GM12878 (cell line): Measurements from ENCODE around the gene MROH7. TPM values are rescaled to one million over a fixed set of nuclear protein-coding genes. Genes with fewer than 3 reads are reported as not detected.

Source experiments
- ATAC-seq: fragments of 200-7000 bp; cut with Tn5 transposase; 3 replicates; pipeline ENCODE4 v1.9.1; 2020; ENCODE audit warnings: mild to moderate bottlenecking, moderate library complexity
- BruUV-seq: library from RNA; stranded (reverse); fragments of 400-500 nt; replicated peaks from 2 replicates; lab custom pipeline; 2021; lab: Mats Ljungman, UMichigan
- CTCF ChIA-PET: fragments of 300-600 bp; sonication (Branson Sonifier 250); formaldehyde crosslinking; extraction: SDS; loops from one replicate; lab custom pipeline; 2021; ENCODE audit warnings: inconsistent platforms; lab: Yijun Ruan, JAX
- POLR2A ChIA-PET: fragments of 350-600 bp; formaldehyde crosslinking; extraction: SDS; loops from one replicate; lab custom pipeline; 2021; ENCODE audit warnings: inconsistent platforms; lab: Charles Lee
- RAD21 ChIA-PET: fragments of 300-600 bp; sonication (Branson Sonifier 250); formaldehyde crosslinking; loops from one replicate; lab custom pipeline; 2023; ENCODE audit warnings: antibody characterized with exemption; ENCODE audit not compliant: unreplicated experiment; lab: Charles Lee
- SMC1A ChIA-PET: fragments of 300-600 bp; sonication (Branson Sonifier 250); formaldehyde crosslinking; loops from one replicate; lab custom pipeline; 2023; ENCODE audit not compliant: unreplicated experiment, uncharacterized antibody; lab: Charles Lee
- DNase-seq: peaks from one replicate; pipeline ENCODE4 v3.0.0-alpha.2; 2011; ENCODE audit warnings: low read depth, low spot score
- FAIRE-seq: peaks from 3 replicates; lab custom pipeline; 2011; peaks lifted over from hg19 to GRCh38; lab: Jason Lieb, UNC
- H2AFZ ChIP-seq: 2 replicates; pipeline ENCODE4 v1.6.0; 2011; ENCODE audit warnings: low read depth, low read length, control low read depth; ENCODE audit not compliant: control insufficient read depth
- H3K27ac ChIP-seq: 2 replicates; pipeline ENCODE4 v1.5.1; 2011; ENCODE audit warnings: control low read depth; ENCODE audit not compliant: control insufficient read depth, insufficient read depth
- H3K27me3 ChIP-seq, 2 experiments: replicated peaks in 1 of 2; 2 replicates each; pipeline versions ENCODE4 v1.6.0 to v1.6.1; 2011; ENCODE audit warnings: low read length in 1 of 2; ENCODE audit not compliant: control insufficient read depth in 2 of 2, insufficient read depth in 2 of 2
- H3K36me3 ChIP-seq, 2 experiments: 2 replicates each; pipeline ENCODE4 v1.5.1; 2011; ENCODE audit warnings: low read length in 1 of 2; ENCODE audit not compliant: control insufficient read depth in 2 of 2, insufficient read depth in 2 of 2
- H3K4me1 ChIP-seq: 2 replicates; pipeline ENCODE4 v1.6.1; 2011; ENCODE audit warnings: mild to moderate bottlenecking, low read length, moderate library complexity, mixed read lengths; ENCODE audit not compliant: control insufficient read depth, insufficient read depth
- H3K4me2 ChIP-seq: 2 replicates; pipeline ENCODE4 v1.6.0; 2011; ENCODE audit warnings: control low read depth; ENCODE audit not compliant: control insufficient read depth, insufficient read depth
- H3K4me3 ChIP-seq: fragments of 200-600 bp; sonication (generic); 2 replicates; pipeline ENCODE4 v1.5.1; 2016
- H3K79me2 ChIP-seq: 2 replicates; pipeline ENCODE4 v1.6.0; 2011; ENCODE audit warnings: low read length; ENCODE audit not compliant: control insufficient read depth, insufficient read depth
- H3K9ac ChIP-seq: 2 replicates; pipeline ENCODE4 v1.8.0; 2011; ENCODE audit warnings: low read length, control low read depth, mixed read lengths; ENCODE audit not compliant: control insufficient read depth, insufficient read depth
- H3K9me3 ChIP-seq: replicated peaks from 3 replicates; pipeline ENCODE4 v1.5.1; 2011; ENCODE audit warnings: mild to moderate bottlenecking, low read length; ENCODE audit not compliant: control insufficient read depth, insufficient read depth
- H4K20me1 ChIP-seq: 2 replicates; pipeline ENCODE4 v1.6.0; 2011; ENCODE audit not compliant: control insufficient read depth, insufficient read depth
- ATF7 ChIP-seq: fragments of 450-650 bp; IDR thresholded peaks from 2 replicates; pipeline ENCODE4 v1.6.1; 2016; ENCODE audit warnings: low read depth, mild to moderate bottlenecking
- FOXK2 ChIP-seq: fragments of 450-650 bp; IDR thresholded peaks from 2 replicates; pipeline ENCODE4 v1.6.1; 2017; ENCODE audit warnings: mild to moderate bottlenecking, moderate library complexity
- HDAC2 ChIP-seq: fragments of 200-600 bp; sonication (generic); IDR thresholded peaks from 2 replicates; pipeline ENCODE4 v1.6.1; 2017
- MEF2B ChIP-seq: fragments of 450-650 bp; IDR thresholded peaks from 2 replicates; pipeline ENCODE4 v1.6.1; 2018; ENCODE audit warnings: mild to moderate bottlenecking, moderate library complexity; ENCODE audit not compliant: partially characterized antibody, poor library complexity, severe bottlenecking
- MTA2 ChIP-seq: fragments of 450-650 bp; IDR thresholded peaks from 2 replicates; pipeline ENCODE4 v1.6.1; 2016; ENCODE audit warnings: low read depth, mild to moderate bottlenecking, moderate library complexity
- MTA3 ChIP-seq: IDR thresholded peaks from 2 replicates; pipeline ENCODE4 v1.6.1; 2012; ENCODE audit warnings: low read length, inconsistent platforms, borderline replicate concordance
- MYB ChIP-seq: fragments of 150-350 bp; IDR thresholded peaks from 2 replicates; pipeline ENCODE4 v1.6.1; 2014; ENCODE audit warnings: mild to moderate bottlenecking, low read depth, low read length, borderline replicate concordance
- NFIC ChIP-seq: IDR thresholded peaks from 2 replicates; pipeline ENCODE4 v1.6.1; 2012; ENCODE audit warnings: low read depth, mild to moderate bottlenecking, inconsistent platforms, low read length, moderate library complexity
- NR2C1 ChIP-seq: fragments of 450-650 bp; IDR thresholded peaks from 2 replicates; pipeline ENCODE4 v1.6.1; 2017; ENCODE audit warnings: antibody characterized with exemption, mild to moderate bottlenecking, moderate library complexity
- RFX5 ChIP-seq: IDR thresholded peaks from 2 replicates; pipeline ENCODE4 v1.6.1; 2011; ENCODE audit warnings: low read depth, low read length, improper control_type of control experiment
- SMAD5 ChIP-seq: IDR thresholded peaks from 2 replicates; pipeline ENCODE4 v1.6.1; 2016; ENCODE audit warnings: antibody characterized with exemption, low read depth
- STAT1 ChIP-seq: fragments of 450-650 bp; conservative IDR thresholded peaks from 2 replicates; pipeline ENCODE4 v1.6.1; 2014; ENCODE audit warnings: antibody characterized with exemption, mild to moderate bottlenecking
- SUZ12 ChIP-seq: fragments of 200-600 bp; sonication (generic); IDR thresholded peaks from one replicate; pipeline ENCODE4 v1.6.1; 2018; ENCODE audit warnings: antibody characterized with exemption, mild to moderate bottlenecking; ENCODE audit not compliant: unreplicated experiment
- YBX1 ChIP-seq: fragments of 450-650 bp; IDR thresholded peaks from 2 replicates; pipeline ENCODE4 v1.6.1; 2016; ENCODE audit warnings: antibody characterized with exemption
- ZNF207 ChIP-seq: fragments of 450-650 bp; IDR thresholded peaks from 2 replicates; pipeline ENCODE4 v1.6.1; 2014; ENCODE audit warnings: antibody characterized with exemption, mild to moderate bottlenecking, borderline replicate concordance
- ZNF217 ChIP-seq: fragments of 450-650 bp; IDR thresholded peaks from 2 replicates; pipeline ENCODE4 v1.6.1; 2017; ENCODE audit warnings: antibody characterized with exemption, mild to moderate bottlenecking
- ZNF274 ChIP-seq: IDR thresholded peaks from one replicate; pipeline ENCODE4 v1.8.0; 2011; ENCODE audit not compliant: insufficient read length, insufficient read depth
- WGBS: methylation state at CpG from one replicate; pipeline ENCODE4 v1.1.6; 2016; ENCODE audit warnings: low lambda C conversion rate; ENCODE audit not compliant: insufficient replicate concordance, insufficient coverage; ENCODE audit errors: missing lambda C conversion rate; 5-methylcytosine and 5-hydroxymethylcytosine counted together
- in situ Hi-C: fragments of 300-500 bp; cut with MboI; formaldehyde crosslinking; loops from 9 replicates; pipeline ENCODE4 v1.14.3; 2018; ENCODE audit warnings: mixed read lengths
- intact Hi-C: fragments of 100-400 bp; cut with micrococcal nuclease; formaldehyde crosslinking; loops from one replicate; pipeline ENCODE4 v1.14.2; 2022; ENCODE audit not compliant: unreplicated experiment
- polyA plus RNA-seq, 11 experiments: library from polyadenylated mRNA; depleted of rRNA in 4 of 11; unstranded in 6 of 11; stranded (reverse) in 5 of 11; fragments of >200 nt; fragmentation: Nextera tagmentation in 4 of 11; fragmentation: Illumina TruSeq in 1 of 11; extraction: Ambion mirVana in 4 of 11; extraction: Trizol in 1 of 11; gene quantifications; 1 replicate in 1 of 11; 2 replicates in 10 of 11; pipeline versions ENCODE4 v1.2.1 to v1.2.3, GENCODE V29; 2011 to 2016; ENCODE audit warnings: inconsistent platforms in 2 of 11, missing spikeins in 2 of 11, low read depth in 1 of 11
- total RNA-seq, 4 experiments: library from RNA; depleted of rRNA in 3 of 4; stranded (reverse); fragments of >200 nt in 3 of 4; fragmentation: Illumina TruSeq in 1 of 4; extraction: Trizol in 1 of 4; gene quantifications; 2 replicates each; pipeline versions ENCODE4 v1.2.1 to v1.2.3, GENCODE V29; 2013 to 2021
- TF ChIP-seq, protein P1 (sequence below): fragments of 150-350 bp; IDR thresholded peaks from 2 replicates; pipeline ENCODE4 v1.6.1; 2014; ENCODE audit warnings: mild to moderate bottlenecking, low read depth, low read length
- TF ChIP-seq, protein P2 (sequence below): fragments of 450-650 bp; IDR thresholded peaks from 2 replicates; pipeline ENCODE4 v1.6.1; 2016; ENCODE audit warnings: mild to moderate bottlenecking

MROH7 gene
- total and polyA plus RNA-seq, 10 of the 15 experiments (the other 5 are each of a cell fraction or from before 2014, with no cell fraction given), result 0.11 TPM; not detected in 9

DNA sequence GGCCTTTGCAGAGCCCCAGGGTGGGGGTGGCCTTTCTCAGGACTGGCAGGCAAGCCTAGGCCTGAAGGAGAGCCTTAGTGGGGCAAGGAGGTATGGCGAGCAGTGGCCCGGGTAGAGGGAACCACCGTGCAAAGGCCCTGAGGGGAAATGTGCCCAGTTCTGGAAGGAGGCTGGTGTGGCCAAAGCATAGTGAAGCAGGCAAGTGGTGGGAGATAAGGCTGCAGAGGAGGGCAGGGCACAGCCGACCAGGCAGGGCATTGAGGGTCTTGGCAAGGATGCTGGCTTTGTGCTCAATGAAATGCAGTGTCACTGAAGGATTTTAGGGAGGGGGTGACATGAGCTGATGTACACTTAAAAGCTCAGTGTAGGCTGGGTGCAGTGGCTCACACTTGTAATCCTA lies 22.8 kb downstream of the MROH7 start:
- Histone ChIP-seq H3K27ac (no peak overlapping the region), H3K4me1 (no peaks in the 10 kb centered on the region), H3K36me3 (no peaks in the 10 kb centered on the region), H3K4me2 (no peak overlapping the region), H3K79me2 (no peaks in the 10 kb centered on the region), H3K9ac (no peak overlapping the region), H4K20me1 (no peaks in the 10 kb centered on the region), H3K27me3 (no peaks in the 10 kb centered on the region), H3K9me3 (peaks cover 1% of the 10 kb centered on the region; the same call in 1 of the 3 replicates), H3K4me3 (no peak overlapping the region), H2AFZ (no peak overlapping the region)
- intact Hi-C loops (no loop called here), in situ Hi-C loops (no loop called here)
- CTCF ChIA-PET, result interaction anchor here (1.3 kb wide), 1 partner anchor 165 kb away, joined by 3 read pairs; no protein-coding TSS in a partner anchor
- BruUV-seq, result no TSS peak
- 26% methylated on average over 4 of the region's 4 CpGs for WGBS
- RAD21 ChIA-PET, result no interaction called here
- DNase-seq (no peak), FAIRE-seq (no peak), ATAC-seq (no peak)
- TF ChIP-seq SMAD5 (no peak), ZNF217 (no peak), SUZ12 (no peak), YBX1 (no peak), FOXK2 (no peak), MYB (no peak)
- POLR2A ChIA-PET, result no interaction called here
- SMC1A ChIA-PET, result interaction anchor here (1.0 to 1.4 kb wide), 2 partner anchors 146 to 167 kb away, joined by 3 to 4 read pairs; no protein-coding TSS in a partner anchor

DNA sequence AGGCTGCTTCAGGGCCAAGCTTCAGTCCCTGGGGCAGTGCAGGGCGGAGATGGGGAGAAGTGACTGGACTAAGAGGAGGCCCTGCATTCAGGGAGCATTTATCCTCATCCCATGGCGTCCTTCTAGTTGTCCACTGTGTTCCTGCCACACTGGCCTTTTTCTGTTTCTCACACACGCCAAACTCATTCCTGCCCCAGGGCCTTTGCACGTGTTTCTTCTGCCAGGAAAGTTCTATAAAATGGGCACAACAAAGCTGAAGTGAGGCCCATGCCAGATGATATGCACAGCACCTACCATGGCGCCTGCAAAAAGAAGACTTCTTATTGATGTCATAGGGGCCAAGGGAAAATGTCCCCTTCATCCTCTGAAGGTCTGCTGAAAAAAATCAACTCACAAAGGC lies 24.3 kb downstream of the MROH7 start:
- RAD21 ChIA-PET, result no interaction called here
- in situ Hi-C loops (loop anchor here (5.0 kb wide), 1 partner anchor 146 kb away; no protein-coding TSS in a partner anchor), intact Hi-C loops (no loop called here)
- H3K4me3 ChIP-seq, result no peak overlapping the region
- CTCF ChIA-PET, result interaction anchor here (0.6 to 2.4 kb wide), 2 partner anchors 136 to 390 kb away, joined by 3 to 10 read pairs; partner anchors contain the start of gene TTC22
- WGBS, result 44% methylated on average over 5 of the region's 5 CpGs
- H3K36me3 ChIP-seq, result no peaks in the 10 kb centered on the region
- peaks cover 1% of the 10 kb centered on the region; the same call in 1 of the 3 replicates for H3K9me3 ChIP-seq
- no peaks in the 10 kb centered on the region for H4K20me1 ChIP-seq
- no peak overlapping the region for H2AFZ ChIP-seq
- H3K4me2 ChIP-seq, result no peak overlapping the region
- ATAC-seq (no peak), FAIRE-seq (no peak), DNase-seq (no peak)
- POLR2A ChIA-PET, result interaction anchor here (0.6 kb wide), 1 partner anchor 113 kb away, joined by 5 read pairs; no protein-coding TSS in a partner anchor
- H3K9ac ChIP-seq, result no peak overlapping the region
- no TSS peak for BruUV-seq
- no peaks in the 10 kb centered on the region for H3K79me2 ChIP-seq
- SMC1A ChIA-PET, result no interaction called here
- no peaks in the 10 kb centered on the region for H3K27me3 ChIP-seq
- H3K27ac ChIP-seq, result no peak overlapping the region
- no peaks in the 10 kb centered on the region for H3K4me1 ChIP-seq
- TF ChIP-seq ZNF207 (no peak), MEF2B (no peak), STAT1 (no peak), HDAC2 (no peak), MTA3 (no peak), MTA2 (no peak), ZNF274 (no peak), RFX5 (no peak), ATF7 (no peak), NFIC (no peak), NR2C1 (no peak)
- TF ChIP-seq, protein P1, sequence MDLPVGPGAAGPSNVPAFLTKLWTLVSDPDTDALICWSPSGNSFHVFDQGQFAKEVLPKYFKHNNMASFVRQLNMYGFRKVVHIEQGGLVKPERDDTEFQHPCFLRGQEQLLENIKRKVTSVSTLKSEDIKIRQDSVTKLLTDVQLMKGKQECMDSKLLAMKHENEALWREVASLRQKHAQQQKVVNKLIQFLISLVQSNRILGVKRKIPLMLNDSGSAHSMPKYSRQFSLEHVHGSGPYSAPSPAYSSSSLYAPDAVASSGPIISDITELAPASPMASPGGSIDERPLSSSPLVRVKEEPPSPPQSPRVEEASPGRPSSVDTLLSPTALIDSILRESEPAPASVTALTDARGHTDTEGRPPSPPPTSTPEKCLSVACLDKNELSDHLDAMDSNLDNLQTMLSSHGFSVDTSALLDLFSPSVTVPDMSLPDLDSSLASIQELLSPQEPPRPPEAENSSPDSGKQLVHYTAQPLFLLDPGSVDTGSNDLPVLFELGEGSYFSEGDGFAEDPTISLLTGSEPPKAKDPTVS, result no peak
- TF ChIP-seq, protein P2, sequence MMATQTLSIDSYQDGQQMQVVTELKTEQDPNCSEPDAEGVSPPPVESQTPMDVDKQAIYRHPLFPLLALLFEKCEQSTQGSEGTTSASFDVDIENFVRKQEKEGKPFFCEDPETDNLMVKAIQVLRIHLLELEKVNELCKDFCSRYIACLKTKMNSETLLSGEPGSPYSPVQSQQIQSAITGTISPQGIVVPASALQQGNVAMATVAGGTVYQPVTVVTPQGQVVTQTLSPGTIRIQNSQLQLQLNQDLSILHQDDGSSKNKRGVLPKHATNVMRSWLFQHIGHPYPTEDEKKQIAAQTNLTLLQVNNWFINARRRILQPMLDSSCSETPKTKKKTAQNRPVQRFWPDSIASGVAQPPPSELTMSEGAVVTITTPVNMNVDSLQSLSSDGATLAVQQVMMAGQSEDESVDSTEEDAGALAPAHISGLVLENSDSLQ, result no peak
